GM18517 (cell line): ENCODE results near the gene PHF14.

Experiments used
- ATAC-seq: cut with Tn5 transposase; IDR thresholded peaks from one replicate; pipeline ENCODE4 v1.9.1; 2021; ENCODE audit warnings: mild to moderate bottlenecking, moderate library complexity; ENCODE audit not compliant: unreplicated experiment

Gene PHF14

DNA sequence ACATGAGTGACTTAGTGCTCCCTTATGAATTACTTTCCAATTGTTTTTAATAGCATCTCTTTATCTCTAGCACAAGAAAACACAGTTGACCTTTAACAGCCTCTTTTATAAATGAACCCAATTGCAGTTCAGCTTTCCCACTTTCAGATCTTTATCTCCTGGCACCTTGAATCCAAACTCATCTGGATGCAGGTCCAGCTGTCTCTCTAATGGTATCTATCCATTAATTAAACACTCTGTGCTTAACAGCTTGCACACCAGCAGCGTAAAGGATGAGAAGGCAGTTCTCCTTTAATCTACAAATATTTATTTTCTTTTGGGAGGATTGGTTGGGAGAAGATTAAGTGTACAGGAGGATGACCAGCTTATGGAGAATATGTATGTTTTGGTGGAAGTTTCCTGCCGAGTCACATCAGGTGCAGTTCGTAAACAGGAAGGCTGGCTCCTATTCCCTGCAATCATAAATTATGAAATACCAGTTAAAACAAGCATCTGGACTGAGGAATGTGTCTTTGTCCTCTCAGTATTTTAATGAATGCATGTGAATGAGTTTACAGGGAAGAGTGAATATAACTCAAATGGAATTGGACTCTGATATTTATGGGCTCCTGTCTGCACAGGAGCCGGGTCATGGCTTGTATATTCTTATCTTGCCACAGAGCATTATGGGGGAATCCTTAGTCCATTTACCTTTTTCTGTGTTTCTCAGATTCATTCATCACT is 232.7 kb downstream of the PHF14 start:
- no peak for ATAC-seq

DNA sequence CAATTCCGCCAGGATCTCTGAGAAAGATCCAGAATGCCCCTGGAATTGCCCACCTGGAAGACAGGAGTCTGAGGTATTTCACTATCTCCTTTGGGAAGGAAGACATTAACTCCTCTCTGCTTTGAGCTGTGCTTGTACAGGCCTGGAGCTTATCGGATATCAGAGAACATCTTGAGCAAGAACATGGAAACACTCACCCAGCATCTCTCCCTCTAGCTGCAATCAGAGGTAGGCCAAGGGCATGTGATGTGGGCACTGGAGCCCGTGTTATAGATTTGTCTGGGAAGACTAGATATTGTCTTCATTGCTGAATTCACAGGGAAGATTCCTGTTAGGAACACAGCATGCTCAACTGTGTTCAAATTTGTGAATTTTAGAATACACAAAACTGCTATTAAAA is 233.9 kb downstream of the PHF14 start:
- ATAC-seq: no peak

DNA sequence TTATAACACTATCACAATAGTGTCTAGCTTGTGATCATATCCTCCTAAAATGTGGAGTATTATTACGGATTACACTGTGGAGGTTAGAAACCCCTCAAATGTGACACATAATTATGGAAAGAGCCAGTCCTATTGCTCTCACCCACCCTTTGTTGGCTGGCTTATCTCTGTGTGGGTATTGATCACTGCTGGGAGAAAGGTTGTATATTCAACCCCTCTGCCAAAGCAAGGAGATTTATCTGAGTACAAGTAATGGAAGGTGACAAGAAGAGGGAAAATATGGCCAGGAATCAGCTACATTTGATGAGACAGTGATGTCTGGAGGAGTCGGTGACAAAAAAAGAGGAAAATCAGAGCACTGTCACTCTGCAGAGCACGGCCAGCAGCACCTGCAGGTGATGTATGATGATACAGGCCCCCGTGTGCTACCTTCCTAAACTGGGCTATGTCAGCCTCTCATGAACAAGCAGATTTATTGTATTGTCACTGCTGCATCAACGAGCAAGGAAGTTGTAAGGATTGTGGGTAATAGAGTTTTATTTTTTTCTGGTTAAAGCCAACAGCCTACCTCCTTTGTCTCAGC is 235.3 kb downstream of the PHF14 start:
- no peak for ATAC-seq

GRCh38 chr7:11210374-11210773 is 236.7 kb downstream of the PHF14 start:
- ATAC-seq: no peak

- ATAC-seq: peak; percentile 84
Observed at GRCh38 chr7:11212080-11212711, 238.5 kb downstream of the PHF14 start.

- ATAC-seq: no peak
Observed at GRCh38 chr7:11212816-11213215, 239.1 kb downstream of the PHF14 start.

DNA sequence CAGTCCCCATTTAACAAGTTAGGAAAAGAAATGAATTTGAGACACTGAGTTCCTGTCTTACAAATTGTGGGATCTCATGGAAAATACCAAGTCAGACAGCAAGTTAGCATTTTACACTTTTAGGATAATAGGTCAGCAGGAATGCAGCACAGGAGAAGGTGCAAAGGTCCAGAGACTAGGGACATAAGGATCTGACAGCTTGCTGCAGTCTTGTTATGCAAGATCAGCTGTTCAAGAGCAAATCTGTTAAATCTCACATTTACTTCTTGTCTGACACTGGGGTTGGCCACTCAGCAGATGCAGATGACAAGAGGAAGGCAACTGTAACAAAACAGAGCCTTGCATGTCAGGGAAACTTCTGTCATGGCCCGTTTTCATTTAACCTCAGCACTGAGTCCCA is 239.6 kb downstream of the PHF14 start:
- no peak for ATAC-seq

DNA sequence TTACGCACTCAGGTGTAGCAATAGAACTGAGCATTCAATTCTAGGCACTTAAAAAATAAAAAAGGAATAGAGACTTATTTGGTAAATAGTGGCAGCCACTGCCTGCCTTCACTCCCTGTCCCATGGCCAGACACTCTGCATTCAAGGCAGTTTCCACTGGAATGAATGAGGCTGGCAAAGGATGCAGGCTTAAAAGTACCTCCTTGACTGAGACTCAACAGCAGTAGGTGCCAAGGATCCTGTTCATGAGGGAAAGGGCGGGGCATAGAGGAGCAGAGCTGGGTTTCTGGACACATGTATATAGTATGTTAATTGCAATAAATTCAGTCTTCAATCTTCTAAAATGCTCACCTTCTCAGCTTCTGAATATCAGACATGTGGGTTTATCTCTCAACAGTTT is 242.6 kb downstream of the PHF14 start:
- no peak for ATAC-seq

DNA sequence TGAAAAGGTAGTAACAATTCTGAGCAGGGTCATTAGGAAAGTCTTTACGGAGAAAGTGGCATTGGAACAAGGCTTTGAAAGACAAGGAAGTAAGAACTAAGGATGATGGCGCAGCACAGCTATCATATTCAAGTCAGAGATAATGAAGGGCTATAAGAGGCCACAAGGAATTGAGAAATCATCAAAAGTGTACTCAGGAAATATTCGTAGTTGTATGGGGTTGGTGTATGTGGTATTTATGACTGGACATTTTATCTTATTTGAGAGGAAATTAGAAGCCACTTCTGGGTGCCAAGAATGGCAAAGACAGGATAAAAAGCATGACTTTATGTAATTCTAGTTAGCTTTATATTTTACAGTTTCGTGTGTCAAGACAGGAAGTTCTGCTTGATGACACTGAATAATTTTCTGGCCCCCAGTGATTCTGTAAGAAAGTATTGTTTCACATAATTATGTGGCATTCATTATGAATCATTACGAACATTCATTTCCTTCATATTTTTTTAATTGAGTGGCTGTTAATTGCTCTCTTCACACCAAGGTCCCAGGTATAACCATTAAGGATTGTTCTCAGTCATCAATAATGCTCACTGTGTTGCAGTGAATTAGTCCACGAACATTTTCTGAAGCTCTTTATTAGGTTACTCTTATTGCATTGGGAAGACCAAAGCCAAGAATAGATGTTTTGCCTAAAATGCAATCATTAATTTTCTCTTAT is 244.3 kb downstream of the PHF14 start:
- no peak for ATAC-seq
